RWPE1 (cell line): Measurements from ENCODE around the gene HMOX2.

ENCODE experiments used
- CTCF ChIA-PET: fragments of 350-600 bp; sonication (Branson Sonifier 250); formaldehyde crosslinking; extraction: SDS; loops from one replicate; lab custom pipeline; 2021; lab: Yijun Ruan, JAX
- POLR2A ChIA-PET: fragments of 400-600 bp; formaldehyde crosslinking; extraction: SDS; loops from one replicate; lab custom pipeline; 2020; ENCODE audit warnings: antibody characterized with exemption; ENCODE audit not compliant: low non-redundant PET; lab: Yijun Ruan, JAX
- DNase-seq: peaks from one replicate; pipeline ENCODE4 v3.0.0; 2012; ENCODE audit warnings: low spot score
- H3K27ac ChIP-seq: fragments of 450-650 bp; 2 replicates; pipeline ENCODE4 v1.5.1; 2017
- TF ChIP-seq, protein P1 (sequence below): fragments of 450-650 bp; conservative IDR thresholded peaks from 2 replicates; pipeline ENCODE4 v1.5.1; 2017; ENCODE audit warnings: low read depth, mild to moderate bottlenecking

Gene HMOX2

GRCh38 chr16:4513881-4514280, 37.7 kb downstream of the HMOX2 start:
- TF ChIP-seq, protein P1, sequence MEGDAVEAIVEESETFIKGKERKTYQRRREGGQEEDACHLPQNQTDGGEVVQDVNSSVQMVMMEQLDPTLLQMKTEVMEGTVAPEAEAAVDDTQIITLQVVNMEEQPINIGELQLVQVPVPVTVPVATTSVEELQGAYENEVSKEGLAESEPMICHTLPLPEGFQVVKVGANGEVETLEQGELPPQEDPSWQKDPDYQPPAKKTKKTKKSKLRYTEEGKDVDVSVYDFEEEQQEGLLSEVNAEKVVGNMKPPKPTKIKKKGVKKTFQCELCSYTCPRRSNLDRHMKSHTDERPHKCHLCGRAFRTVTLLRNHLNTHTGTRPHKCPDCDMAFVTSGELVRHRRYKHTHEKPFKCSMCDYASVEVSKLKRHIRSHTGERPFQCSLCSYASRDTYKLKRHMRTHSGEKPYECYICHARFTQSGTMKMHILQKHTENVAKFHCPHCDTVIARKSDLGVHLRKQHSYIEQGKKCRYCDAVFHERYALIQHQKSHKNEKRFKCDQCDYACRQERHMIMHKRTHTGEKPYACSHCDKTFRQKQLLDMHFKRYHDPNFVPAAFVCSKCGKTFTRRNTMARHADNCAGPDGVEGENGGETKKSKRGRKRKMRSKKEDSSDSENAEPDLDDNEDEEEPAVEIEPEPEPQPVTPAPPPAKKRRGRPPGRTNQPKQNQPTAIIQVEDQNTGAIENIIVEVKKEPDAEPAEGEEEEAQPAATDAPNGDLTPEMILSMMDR = no peak
- H3K27ac ChIP-seq = peak overlapping the region; percentile 34; the same call in 1 of the 2 replicates
- CTCF ChIA-PET = interaction anchor here (0.6 kb wide), 1 partner anchor 1652 kb away, joined by 5 read pairs; no protein-coding TSS in a partner anchor
- DNase-seq = no peak
- POLR2A ChIA-PET = interaction anchor here (0.6 kb wide), 1 partner anchor 35 kb away, joined by 4 read pairs; no protein-coding TSS in a partner anchor

- peak overlapping the region; percentile 34; the same call in 1 of the 2 replicates for H3K27ac ChIP-seq
- ChIA-PET POLR2A (interaction anchor here (0.6 kb wide), 1 partner anchor 34 kb away, joined by 4 read pairs; no protein-coding TSS in a partner anchor), CTCF (interaction anchor here (0.6 to 1.0 kb wide), 2 partner anchors 33 to 54 kb away, joined by 3 to 5 read pairs; no protein-coding TSS in a partner anchor)
- no peak for DNase-seq
- TF ChIP-seq, protein P1 = no peak
Measured at GRCh38 chr16:4514606-4515005, 38.4 kb downstream of the HMOX2 start.

DNA sequence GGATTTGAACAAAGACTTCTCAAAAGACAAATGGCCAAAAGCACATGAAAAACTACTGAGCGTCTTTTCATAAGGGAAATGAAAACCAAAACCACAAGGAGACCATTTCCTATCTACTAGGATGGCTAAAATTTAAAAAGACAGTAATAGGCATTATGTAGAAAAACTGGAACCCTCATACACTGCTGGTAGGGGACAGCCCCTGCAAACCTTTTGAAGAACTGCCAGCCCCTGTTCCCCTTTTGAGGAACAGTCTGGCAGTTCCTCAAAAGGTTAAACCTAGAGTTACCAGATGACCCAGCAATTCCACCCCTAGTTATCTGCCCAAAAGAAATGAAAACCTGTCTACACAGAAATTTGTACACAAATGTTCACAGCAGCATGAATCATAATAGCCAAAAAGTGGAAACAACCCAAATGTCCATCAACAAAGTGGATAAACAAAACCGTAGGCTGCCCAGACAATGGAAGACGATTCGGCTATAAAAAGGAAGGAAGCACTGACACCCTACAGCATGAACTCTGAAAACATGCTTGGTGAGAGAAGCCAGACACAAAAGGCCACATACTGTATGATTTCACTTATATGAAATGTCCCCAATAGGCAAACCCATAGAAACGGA, 39.5 kb downstream of the HMOX2 start:
- ChIA-PET POLR2A (interaction anchor here (0.6 kb wide), 1 partner anchor 21 kb away, joined by 4 read pairs; no protein-coding TSS in a partner anchor), CTCF (interaction anchor here (0.6 kb wide), 1 partner anchor 44 kb away, joined by 3 read pairs; no protein-coding TSS in a partner anchor)
- TF ChIP-seq, protein P1 = no peak
- DNase-seq = no peak
- H3K27ac ChIP-seq = no peak overlapping the region

DNA sequence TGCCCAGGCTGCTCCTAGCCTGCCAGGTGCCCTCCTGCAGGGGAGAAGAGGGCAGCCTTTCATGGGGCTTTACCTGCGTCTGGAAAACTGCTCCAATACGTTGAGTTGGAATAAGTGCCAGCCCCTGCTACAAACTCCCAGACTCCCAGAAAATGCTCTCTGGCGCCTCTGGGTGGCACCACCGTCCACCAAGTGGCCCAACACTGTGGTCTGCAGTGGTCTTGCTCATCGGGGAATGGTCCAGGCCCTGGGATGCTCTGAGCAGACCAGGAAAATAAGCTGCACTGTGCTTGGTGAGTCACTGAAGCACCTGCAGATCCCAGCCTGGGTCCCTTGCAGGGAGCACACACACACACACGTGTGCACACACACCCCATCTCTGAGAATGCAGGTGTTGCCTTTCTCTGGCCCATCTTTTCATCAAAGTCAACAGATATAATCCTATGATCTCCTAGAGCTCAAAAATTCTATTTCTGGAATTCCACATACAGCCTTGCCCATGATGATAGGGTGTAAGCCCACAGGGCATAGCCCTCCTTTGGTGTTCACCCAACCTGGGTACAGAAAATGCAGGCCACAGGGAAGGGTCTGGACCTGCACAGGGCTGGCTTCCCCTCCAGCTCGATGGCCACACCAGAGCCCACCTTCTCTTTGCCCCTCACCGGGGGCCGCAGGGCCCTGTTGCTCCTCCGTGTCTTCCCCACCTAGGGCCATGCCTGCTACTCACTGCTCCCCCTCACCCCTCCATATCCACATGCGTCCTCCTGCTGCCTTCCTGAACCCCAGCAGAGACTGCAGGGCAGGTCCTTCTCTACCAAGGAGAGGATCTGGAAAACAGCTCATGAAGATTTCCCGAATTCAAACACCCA, 41.8 kb downstream of the HMOX2 start:
- ChIA-PET CTCF (interaction anchor here (0.6 to 0.9 kb wide), 2 partner anchors 21 to 30 kb away, joined by 3 to 4 read pairs; no protein-coding TSS in a partner anchor), POLR2A (no interaction called here)
- no peak for DNase-seq
- TF ChIP-seq, protein P1 = peak; percentile 54
- no peak overlapping the region for H3K27ac ChIP-seq

DNA sequence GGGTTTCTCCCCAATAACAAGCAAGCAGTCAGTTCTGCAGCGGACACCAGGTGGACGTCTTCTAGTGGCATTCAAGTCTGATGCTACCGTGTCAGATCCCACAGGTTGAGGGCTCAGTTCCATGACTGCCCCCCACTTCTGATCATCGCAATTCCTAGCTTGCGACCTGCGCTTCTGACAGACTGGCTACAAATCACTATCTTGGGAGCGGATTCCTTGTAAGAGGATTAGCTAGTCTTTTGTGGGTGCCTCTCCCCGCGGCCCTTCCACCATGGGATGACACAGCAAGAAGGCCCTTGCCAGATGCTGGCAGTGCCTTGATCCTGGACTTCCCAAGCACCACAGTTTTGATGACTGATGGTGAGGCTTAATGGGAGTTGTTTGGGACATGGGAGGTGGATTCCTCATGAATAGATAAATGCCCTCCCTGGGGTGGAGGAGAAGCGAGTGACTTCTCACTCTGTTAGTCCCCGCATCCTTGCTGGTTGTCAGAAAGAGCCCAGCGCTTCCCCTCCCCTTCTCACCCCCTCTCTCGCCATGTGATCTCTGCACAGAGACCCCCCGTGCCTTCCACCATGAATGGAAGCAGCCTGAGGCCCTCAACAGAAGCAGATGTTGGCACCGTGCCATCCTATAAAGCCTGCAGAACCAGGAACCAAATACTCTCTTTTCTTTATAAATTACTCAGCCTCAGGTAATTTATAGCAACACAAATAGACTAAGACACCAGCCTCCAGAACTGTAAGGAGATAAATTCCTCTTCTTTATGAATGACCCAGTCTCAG, 43.3 kb downstream of the HMOX2 start:
- 0 out of 2 replicates have a peak overlapping the region, but pooled peaks have one; percentile 1 for H3K27ac ChIP-seq
- POLR2A ChIA-PET = no interaction called here
- TF ChIP-seq, protein P1 = no peak
- no peak for DNase-seq
- CTCF ChIA-PET = no interaction called here
